Activated naive CD4-positive, alpha-beta T cell treated with anti-CD3 and anti-CD28 coated beads, Interleukin-2, amount 50 U/mL, for 24 hours (primary cell): ENCODE measurements around the gene HNF4A.

Experiments used
- H3K27ac Mint-ChIP-seq: one replicate; pipeline ENCODE4 v1.8.0; 2021; ENCODE audit warnings: mild to moderate bottlenecking, mixed read lengths
- H3K27me3 Mint-ChIP-seq: one replicate; pipeline ENCODE4 v1.8.0; 2021; ENCODE audit warnings: mixed read lengths
- H3K36me3 Mint-ChIP-seq: one replicate; pipeline ENCODE4 v1.8.0; 2021; ENCODE audit warnings: mixed read lengths
- H3K4me1 Mint-ChIP-seq: one replicate; pipeline ENCODE4 v1.8.0; 2021; ENCODE audit warnings: mixed read lengths
- H3K4me3 Mint-ChIP-seq: one replicate; pipeline ENCODE4 v1.8.0; 2021; ENCODE audit warnings: mild to moderate bottlenecking, mixed read lengths
- H3K9me3 Mint-ChIP-seq: one replicate; pipeline ENCODE4 v1.8.0; 2021; ENCODE audit warnings: mixed read lengths

HNF4A gene

GRCh38 chr20:44394702-44395460 is 39.4 kb downstream of the HNF4A start:
- Mint-ChIP-seq H3K4me1 (no peaks in the 10 kb centered on the region), H3K27me3 (no peaks in the 10 kb centered on the region), H3K4me3 (no peak overlapping the region)

DNA sequence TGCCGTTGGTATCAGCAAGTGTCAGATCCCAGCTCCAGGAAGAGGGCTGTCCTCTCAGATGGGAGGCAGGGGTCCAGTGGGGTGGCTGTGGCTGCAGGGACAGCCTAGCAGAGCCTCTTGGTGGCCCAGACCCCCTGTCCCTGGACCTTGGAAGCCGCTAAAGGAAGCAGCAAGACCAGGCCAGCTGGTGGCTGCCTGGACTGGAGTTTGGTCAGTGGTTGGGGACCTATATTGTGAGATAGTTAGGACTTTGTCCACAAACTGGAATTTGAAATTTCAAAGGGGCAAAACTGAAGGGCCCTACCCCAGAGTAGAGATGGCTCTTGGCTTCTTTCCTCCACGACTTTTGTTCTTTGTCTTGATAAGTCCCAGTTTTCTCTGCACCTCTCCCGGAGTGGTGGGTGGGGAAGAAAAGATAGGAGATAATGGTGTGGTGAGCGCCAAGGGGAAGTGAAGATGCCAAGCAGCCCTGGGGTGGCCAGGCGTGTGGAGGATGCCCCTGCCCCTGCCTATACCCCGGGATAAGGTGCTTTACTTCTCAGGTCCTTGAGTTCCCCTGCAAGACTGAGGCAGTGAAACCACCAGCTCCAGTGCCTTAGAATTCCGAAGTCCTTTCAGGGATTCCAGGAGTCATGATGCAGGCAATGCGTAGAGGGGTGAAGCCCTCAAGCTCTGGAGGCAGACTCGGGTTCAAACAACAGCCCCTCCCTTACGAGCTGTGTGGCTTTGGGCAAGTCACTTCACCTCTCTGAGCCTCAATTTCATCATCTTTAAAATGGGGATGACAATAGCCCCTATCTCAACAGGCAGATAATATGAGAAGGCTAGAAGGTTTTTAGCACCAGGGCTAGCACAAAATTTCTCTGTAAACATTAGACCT is 40.2 kb downstream of the HNF4A start:
- no peak overlapping the region for H3K27ac Mint-ChIP-seq
- H3K36me3 Mint-ChIP-seq = no peaks in the 10 kb centered on the region
- H3K4me3 Mint-ChIP-seq = no peak overlapping the region
- H3K27me3 Mint-ChIP-seq = no peaks in the 10 kb centered on the region
- H3K4me1 Mint-ChIP-seq = no peaks in the 10 kb centered on the region
- H3K9me3 Mint-ChIP-seq = no peaks in the 10 kb centered on the region

More at GRCh38 chr20:44394702-44395460, 39.4 kb downstream of the HNF4A start:
- Mint-ChIP-seq H3K27ac (no peak overlapping the region), H3K36me3 (no peaks in the 10 kb centered on the region), H3K9me3 (no peaks in the 10 kb centered on the region)

DNA sequence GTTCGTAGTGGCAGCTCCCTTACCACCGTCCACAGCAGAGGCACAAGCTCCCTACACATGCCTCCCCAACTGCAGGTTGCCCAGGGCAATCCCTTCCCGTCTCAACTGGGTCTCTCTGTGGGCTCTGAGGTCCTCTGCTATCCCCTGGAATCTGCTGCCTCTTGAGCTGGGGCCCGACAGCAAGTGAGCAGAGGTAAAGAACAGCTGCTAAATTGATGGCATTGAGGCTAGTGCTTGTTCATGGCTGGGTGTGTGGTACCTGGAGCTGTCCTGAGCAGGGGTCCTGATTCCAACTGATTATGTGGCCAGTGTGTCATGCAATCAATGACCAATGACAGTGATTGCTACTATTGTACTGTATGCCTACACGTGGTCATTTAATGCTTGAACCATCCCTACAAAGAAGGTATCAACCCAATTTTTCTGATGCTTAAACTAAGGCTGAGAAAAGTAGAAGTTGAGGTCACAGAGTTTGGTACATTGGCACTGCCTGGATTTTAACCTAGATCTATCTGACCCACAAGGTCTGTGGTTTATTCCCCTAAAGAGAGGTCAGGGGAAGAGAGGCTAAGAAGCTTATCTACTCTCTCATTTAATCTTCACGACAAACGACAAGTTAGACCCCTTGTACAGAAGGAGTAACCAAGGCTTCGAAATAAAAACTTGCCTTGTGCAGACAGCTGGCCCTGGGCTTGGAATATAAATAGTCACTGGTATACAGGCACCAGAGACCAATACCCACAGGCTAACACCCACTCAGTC is 41.1 kb downstream of the HNF4A start:
- H3K9me3 Mint-ChIP-seq = no peaks in the 10 kb centered on the region
- H3K4me3 Mint-ChIP-seq = no peak overlapping the region
- H3K4me1 Mint-ChIP-seq = no peaks in the 10 kb centered on the region
- H3K27me3 Mint-ChIP-seq = no peaks in the 10 kb centered on the region
- H3K36me3 Mint-ChIP-seq = no peaks in the 10 kb centered on the region
- H3K27ac Mint-ChIP-seq = no peak overlapping the region

DNA sequence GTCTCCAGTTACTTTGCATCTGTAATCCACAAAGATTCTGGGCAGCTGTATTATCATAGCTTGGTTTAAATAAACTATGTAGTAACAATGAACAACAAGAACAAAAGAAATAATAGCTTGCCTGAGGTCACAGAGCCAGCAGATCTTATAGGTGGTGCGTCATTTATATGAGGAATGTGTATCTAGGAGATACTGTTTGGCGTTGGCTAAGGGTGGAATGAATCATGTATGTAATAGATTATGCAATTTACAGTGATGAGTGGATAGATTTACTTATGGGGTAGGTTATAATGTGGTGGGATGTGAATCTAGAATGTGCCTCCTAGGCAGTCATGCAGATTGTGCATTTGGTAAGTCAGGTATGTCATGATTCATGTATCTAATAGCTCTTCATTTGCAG is 42.8 kb downstream of the HNF4A start:
- no peaks in the 10 kb centered on the region for H3K4me1 Mint-ChIP-seq
- no peaks in the 10 kb centered on the region for H3K27me3 Mint-ChIP-seq
- H3K4me3 Mint-ChIP-seq = no peak overlapping the region
- H3K27ac Mint-ChIP-seq = no peak overlapping the region
- H3K9me3 Mint-ChIP-seq = no peaks in the 10 kb centered on the region
- H3K36me3 Mint-ChIP-seq = no peaks in the 10 kb centered on the region

DNA sequence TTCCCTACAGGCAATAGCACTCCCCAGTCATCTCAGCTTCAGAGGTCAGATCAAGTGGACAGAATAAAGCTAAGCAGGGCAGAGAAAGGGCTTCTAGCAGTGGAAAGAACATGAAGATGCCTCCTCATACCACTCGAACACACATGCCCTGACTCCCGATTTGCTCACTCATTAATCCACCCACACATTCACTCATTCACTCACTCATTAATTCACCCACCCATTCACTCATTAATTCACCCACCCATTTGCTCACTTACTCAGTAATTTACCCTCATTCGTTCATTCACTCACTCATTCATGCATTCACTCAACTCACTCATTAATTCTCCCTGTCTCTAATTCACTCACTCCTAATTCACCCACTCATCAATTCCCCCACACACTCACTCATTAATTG is 43.9 kb downstream of the HNF4A start:
- H3K4me1 Mint-ChIP-seq = no peaks in the 10 kb centered on the region
- H3K4me3 Mint-ChIP-seq = no peak overlapping the region
- H3K27ac Mint-ChIP-seq = no peak overlapping the region
- no peaks in the 10 kb centered on the region for H3K9me3 Mint-ChIP-seq
- no peaks in the 10 kb centered on the region for H3K36me3 Mint-ChIP-seq
- H3K27me3 Mint-ChIP-seq = no peaks in the 10 kb centered on the region

- H3K4me1 Mint-ChIP-seq = no peaks in the 10 kb centered on the region
- H3K27me3 Mint-ChIP-seq = no peaks in the 10 kb centered on the region
- H3K27ac Mint-ChIP-seq = no peak overlapping the region
- H3K9me3 Mint-ChIP-seq = no peaks in the 10 kb centered on the region
- no peaks in the 10 kb centered on the region for H3K36me3 Mint-ChIP-seq
- H3K4me3 Mint-ChIP-seq = no peak overlapping the region
Measured at GRCh38 chr20:44400671-44400969, 45.1 kb downstream of the HNF4A start.

DNA sequence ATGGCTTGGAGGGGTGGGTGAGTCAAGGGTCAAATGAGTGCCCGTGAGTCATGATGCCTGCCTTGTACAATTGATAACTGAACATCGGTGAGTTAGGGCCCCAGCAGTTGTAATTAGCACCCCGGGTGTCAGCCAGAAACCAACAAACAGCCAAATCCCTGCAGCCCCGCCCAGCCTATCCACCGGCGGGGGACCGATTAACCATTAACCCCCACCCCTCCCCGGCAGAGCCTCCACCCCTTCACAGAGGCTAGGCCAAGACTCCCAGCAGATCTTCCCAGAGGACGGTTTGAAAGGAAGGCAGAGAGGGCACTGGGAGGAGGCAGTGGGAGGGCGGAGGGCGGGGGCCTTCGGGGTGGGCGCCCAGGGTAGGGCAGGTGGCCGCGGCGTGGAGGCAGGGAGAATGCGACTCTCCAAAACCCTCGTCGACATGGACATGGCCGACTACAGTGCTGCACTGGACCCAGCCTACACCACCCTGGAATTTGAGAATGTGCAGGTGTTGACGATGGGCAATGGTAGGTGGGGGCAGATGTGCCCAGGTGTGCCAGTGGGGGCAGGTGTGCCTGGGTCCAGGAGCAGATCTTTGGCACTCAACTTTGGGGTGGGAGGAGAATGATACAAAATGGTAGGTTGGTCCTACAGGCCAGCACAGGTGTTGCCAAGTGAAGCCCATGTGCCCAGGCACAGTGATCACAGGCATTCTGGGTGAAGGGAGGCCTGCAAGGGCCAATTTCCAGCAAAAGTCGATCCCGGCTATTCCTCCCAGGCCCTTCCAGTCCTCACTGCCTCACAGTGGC is 45.7 kb downstream of the HNF4A start:
- H3K36me3 Mint-ChIP-seq = no peaks in the 10 kb centered on the region
- no peak overlapping the region for H3K27ac Mint-ChIP-seq
- H3K9me3 Mint-ChIP-seq = no peaks in the 10 kb centered on the region
- H3K27me3 Mint-ChIP-seq = no peaks in the 10 kb centered on the region
- no peak overlapping the region for H3K4me3 Mint-ChIP-seq
- no peaks in the 10 kb centered on the region for H3K4me1 Mint-ChIP-seq

- no peaks in the 10 kb centered on the region for H3K9me3 Mint-ChIP-seq
- no peaks in the 10 kb centered on the region for H3K27me3 Mint-ChIP-seq
- H3K36me3 Mint-ChIP-seq = no peaks in the 10 kb centered on the region
- no peak overlapping the region for H3K4me3 Mint-ChIP-seq
- no peaks in the 10 kb centered on the region for H3K4me1 Mint-ChIP-seq
- H3K27ac Mint-ChIP-seq = no peak overlapping the region
Measured at GRCh38 chr20:44401770-44402390, 46.4 kb downstream of the HNF4A start.

GRCh38 chr20:44402391-44403193 is 47.1 kb downstream of the HNF4A start:
- no peak overlapping the region for H3K27ac Mint-ChIP-seq

GRCh38 chr20:44403194-44404112 is 48.0 kb downstream of the HNF4A start:
- H3K9me3 Mint-ChIP-seq = no peaks in the 10 kb centered on the region
- H3K4me1 Mint-ChIP-seq = no peaks in the 10 kb centered on the region
- H3K36me3 Mint-ChIP-seq = no peaks in the 10 kb centered on the region
- no peak overlapping the region for H3K4me3 Mint-ChIP-seq
- H3K27me3 Mint-ChIP-seq = no peaks in the 10 kb centered on the region
- H3K27ac Mint-ChIP-seq = no peak overlapping the region

More at GRCh38 chr20:44402391-44403193, 47.1 kb downstream of the HNF4A start:
- Mint-ChIP-seq H3K9me3 (no peaks in the 10 kb centered on the region), H3K36me3 (no peaks in the 10 kb centered on the region), H3K4me3 (no peak overlapping the region), H3K27me3 (no peaks in the 10 kb centered on the region), H3K4me1 (no peaks in the 10 kb centered on the region)

DNA sequence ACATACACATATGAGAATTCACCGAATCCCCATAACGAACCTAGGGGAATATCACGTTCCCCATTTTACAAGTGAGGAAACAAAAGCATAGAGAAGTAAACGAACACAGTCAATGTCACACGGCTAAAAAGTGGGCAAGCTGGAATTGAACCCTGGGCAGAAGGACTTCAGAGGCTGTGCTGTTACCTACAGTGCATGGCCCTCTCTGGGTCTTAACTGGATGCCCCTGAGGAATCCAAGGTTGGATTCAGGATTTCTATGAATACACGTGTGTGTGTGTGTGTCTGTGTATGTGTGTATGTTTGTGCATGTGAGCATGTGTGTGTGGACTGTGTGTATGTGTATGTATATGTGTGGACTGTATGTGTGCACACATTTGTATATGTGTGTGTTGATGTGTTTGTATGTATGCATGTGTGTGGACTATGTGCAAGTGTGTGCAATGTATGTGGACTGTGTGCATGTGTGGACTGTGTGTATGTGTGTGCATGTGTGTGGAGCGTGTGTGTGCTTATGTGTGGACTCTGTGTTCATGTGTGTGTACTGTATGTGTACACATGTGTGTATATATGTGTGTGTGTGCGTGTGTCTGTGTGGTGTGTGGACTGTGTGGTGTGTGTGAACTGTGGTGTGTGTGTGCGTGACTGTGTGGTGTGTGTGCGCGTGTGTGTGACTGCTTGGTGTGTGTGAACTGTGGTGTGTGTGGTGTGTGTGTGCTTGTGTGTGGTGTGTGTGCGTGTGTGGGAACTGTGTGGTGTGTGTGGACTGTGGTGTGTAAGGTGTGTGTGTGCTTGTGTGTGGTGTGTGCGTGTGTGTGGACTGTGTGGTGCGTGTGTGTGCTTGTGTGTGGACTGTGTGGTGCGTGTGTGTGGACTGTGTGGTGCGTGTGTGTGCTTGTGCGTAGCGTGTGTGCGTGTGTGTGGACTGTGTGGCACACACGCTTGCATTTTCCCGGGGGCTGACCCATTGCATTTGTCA is 49.0 kb downstream of the HNF4A start:
- no peaks in the 10 kb centered on the region for H3K36me3 Mint-ChIP-seq
- H3K4me1 Mint-ChIP-seq = no peaks in the 10 kb centered on the region
- no peaks in the 10 kb centered on the region for H3K27me3 Mint-ChIP-seq
- no peaks in the 10 kb centered on the region for H3K9me3 Mint-ChIP-seq
- H3K4me3 Mint-ChIP-seq = no peak overlapping the region
- H3K27ac Mint-ChIP-seq = no peak overlapping the region

DNA sequence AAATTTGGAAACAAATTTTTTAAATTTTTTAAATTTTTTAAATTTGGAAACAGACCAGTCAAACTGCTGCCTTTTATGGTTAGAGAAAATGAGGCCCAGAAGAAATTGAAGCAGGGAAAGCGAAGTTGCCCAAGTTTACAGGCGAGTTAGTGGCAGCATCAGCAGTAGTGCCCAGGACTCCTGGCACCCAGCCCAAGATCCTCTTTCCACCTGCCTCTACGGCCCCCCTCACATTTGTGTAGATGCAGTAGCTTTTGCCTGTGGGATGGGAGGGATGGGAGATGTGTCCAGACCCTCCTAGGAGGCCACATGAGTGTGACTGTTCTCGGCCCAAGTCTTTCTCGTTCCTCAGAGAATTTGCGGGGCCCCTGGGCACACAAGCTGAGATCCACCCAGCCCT is 49.8 kb downstream of the HNF4A start:
- Mint-ChIP-seq H3K9me3 (no peaks in the 10 kb centered on the region), H3K27me3 (no peaks in the 10 kb centered on the region), H3K4me1 (no peaks in the 10 kb centered on the region), H3K4me3 (no peak overlapping the region), H3K36me3 (no peaks in the 10 kb centered on the region), H3K27ac (no peak overlapping the region)
